ENCODE measurements around the gene GM2A.

The GM2A gene

DNA sequence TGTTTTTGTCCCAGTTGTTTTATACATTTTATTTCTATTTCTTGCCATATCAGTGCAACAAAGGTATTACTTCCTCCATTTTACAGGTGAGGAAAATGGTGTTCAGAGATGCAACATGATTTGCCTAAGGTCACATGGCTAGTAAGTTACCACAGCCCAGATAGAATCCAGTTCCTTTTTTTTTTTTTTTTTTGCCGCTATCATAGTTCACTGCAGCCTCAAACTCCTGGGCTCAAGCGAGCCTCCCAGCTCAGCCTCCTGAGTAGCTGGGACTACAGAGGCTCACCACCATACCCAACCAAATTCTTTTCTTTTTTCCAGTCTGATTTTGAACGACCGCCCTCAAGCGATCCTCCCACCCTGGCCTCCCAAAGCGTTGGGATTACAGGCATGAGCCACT, 28.6 kb upstream of the GM2A start (continued):
- TF ChIP-seq, protein P1, sequence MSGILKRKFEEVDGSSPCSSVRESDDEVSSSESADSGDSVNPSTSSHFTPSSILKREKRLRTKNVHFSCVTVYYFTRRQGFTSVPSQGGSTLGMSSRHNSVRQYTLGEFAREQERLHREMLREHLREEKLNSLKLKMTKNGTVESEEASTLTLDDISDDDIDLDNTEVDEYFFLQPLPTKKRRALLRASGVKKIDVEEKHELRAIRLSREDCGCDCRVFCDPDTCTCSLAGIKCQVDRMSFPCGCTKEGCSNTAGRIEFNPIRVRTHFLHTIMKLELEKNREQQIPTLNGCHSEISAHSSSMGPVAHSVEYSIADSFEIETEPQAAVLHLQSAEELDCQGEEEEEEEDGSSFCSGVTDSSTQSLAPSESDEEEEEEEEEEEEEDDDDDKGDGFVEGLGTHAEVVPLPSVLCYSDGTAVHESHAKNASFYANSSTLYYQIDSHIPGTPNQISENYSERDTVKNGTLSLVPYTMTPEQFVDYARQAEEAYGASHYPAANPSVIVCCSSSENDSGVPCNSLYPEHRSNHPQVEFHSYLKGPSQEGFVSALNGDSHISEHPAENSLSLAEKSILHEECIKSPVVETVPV (CRISPR knock-in tag; IDR thresholded peaks at IDR 0.05), result no peak
- no peak for TF ChIP-seq ZNF70 (CRISPR knock-in tag; IDR thresholded peaks at IDR 0.05)
- no peak for TF ChIP-seq SNAI2 (CRISPR knock-in tag; IDR thresholded peaks at IDR 0.05)
- no peak for TF ChIP-seq ISL1 (CRISPR knock-in tag; IDR thresholded peaks at IDR 0.05)
- no peak for TF ChIP-seq OSR1 (CRISPR knock-in tag; IDR thresholded peaks at IDR 0.05)
- TF ChIP-seq RARB (CRISPR knock-in tag; IDR thresholded peaks at IDR 0.05), result no peak
- no peak for TF ChIP-seq ZNF8 (CRISPR knock-in tag; IDR thresholded peaks at IDR 0.05)
- TF ChIP-seq, protein P2, sequence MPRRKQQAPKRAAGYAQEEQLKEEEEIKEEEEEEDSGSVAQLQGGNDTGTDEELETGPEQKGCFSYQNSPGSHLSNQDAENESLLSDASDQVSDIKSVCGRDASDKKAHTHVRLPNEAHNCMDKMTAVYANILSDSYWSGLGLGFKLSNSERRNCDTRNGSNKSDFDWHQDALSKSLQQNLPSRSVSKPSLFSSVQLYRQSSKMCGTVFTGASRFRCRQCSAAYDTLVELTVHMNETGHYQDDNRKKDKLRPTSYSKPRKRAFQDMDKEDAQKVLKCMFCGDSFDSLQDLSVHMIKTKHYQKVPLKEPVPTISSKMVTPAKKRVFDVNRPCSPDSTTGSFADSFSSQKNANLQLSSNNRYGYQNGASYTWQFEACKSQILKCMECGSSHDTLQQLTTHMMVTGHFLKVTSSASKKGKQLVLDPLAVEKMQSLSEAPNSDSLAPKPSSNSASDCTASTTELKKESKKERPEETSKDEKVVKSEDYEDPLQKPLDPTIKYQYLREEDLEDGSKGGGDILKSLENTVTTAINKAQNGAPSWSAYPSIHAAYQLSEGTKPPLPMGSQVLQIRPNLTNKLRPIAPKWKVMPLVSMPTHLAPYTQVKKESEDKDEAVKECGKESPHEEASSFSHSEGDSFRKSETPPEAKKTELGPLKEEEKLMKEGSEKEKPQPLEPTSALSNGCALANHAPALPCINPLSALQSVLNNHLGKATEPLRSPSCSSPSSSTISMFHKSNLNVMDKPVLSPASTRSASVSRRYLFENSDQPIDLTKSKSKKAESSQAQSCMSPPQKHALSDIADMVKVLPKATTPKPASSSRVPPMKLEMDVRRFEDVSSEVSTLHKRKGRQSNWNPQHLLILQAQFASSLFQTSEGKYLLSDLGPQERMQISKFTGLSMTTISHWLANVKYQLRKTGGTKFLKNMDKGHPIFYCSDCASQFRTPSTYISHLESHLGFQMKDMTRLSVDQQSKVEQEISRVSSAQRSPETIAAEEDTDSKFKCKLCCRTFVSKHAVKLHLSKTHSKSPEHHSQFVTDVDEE (CRISPR knock-in tag; IDR thresholded peaks at IDR 0.05), result no peak

DNA sequence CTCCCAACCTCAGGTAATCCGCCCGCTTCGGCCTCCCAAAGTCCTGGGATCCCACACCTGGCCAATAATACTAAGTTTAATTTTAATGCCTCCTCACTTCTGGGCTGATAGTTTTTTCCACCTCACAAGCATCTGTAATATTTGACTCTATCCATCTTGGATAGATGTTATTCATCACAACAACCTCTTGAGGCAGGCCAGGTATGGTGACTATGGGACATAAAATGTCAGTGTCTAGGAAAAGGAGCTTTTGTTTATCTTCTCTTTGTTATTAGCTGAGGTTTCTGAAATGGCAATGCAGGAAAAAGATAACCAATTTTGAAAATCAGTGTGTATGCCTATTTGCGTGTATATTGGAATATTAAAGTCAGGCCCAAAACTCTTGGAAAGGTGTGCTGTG, 27.9 kb upstream of the GM2A start:
- TF ChIP-seq ZNF565 (CRISPR knock-in tag; conservative IDR thresholded peaks at IDR 0.05; ENCODE audit: low read depth), result no peak
- TF ChIP-seq GLIS3 (CRISPR knock-in tag; IDR thresholded peaks at IDR 0.05), result no peak
- TF ChIP-seq RARB (CRISPR knock-in tag; IDR thresholded peaks at IDR 0.05), result no peak
- TF ChIP-seq BACH2 (CRISPR knock-in tag; IDR thresholded peaks at IDR 0.05; ENCODE audit: borderline replicate concordance), result no peak
- no peak for TF ChIP-seq ISL1 (CRISPR knock-in tag; IDR thresholded peaks at IDR 0.05)
- no peak for TF ChIP-seq ZNF70 (CRISPR knock-in tag; IDR thresholded peaks at IDR 0.05)
- TF ChIP-seq ZFP30 (CRISPR knock-in tag; IDR thresholded peaks at IDR 0.05), result no peak
- ATAC-seq, result no peak

DNA sequence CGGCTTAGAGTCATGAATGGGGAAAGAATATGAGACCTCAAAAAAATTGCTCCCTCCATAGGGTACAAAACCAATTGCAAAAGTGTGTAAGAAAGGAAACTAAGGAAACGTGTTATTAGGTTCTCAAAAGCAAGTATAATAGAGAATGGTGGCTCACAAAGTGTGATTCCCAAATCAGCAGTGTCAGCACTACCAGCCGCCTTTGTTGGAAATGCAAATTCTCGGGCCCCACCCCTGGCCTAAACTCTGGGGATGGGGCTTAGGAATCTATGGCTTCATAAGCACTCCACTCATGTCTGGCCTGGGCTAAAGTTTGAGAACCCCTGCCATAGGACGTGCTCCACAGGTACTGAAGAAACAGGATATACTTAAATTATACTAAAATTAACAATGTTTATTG, 27.5 kb upstream of the GM2A start:
- no peak for ATAC-seq
- TF ChIP-seq, protein P3, sequence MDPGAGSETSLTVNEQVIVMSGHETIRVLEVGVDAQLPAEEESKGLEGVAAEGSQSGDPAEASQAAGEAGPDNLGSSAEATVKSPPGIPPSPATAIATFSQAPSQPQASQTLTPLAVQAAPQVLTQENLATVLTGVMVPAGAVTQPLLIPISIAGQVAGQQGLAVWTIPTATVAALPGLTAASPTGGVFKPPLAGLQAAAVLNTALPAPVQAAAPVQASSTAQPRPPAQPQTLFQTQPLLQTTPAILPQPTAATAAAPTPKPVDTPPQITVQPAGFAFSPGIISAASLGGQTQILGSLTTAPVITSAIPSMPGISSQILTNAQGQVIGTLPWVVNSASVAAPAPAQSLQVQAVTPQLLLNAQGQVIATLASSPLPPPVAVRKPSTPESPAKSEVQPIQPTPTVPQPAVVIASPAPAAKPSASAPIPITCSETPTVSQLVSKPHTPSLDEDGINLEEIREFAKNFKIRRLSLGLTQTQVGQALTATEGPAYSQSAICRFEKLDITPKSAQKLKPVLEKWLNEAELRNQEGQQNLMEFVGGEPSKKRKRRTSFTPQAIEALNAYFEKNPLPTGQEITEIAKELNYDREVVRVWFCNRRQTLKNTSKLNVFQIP (CRISPR knock-in tag; IDR thresholded peaks at IDR 0.05; ENCODE audit: borderline replicate concordance, low read depth), result no peak
- TF ChIP-seq ZNF70 (CRISPR knock-in tag; IDR thresholded peaks at IDR 0.05), result no peak
- no peak for TF ChIP-seq GLIS3 (CRISPR knock-in tag; IDR thresholded peaks at IDR 0.05)
- no peak for TF ChIP-seq ESRRG (CRISPR knock-in tag; IDR thresholded peaks at IDR 0.05)
- no peak for TF ChIP-seq SNAI2 (CRISPR knock-in tag; IDR thresholded peaks at IDR 0.05)
- TF ChIP-seq, protein P4, sequence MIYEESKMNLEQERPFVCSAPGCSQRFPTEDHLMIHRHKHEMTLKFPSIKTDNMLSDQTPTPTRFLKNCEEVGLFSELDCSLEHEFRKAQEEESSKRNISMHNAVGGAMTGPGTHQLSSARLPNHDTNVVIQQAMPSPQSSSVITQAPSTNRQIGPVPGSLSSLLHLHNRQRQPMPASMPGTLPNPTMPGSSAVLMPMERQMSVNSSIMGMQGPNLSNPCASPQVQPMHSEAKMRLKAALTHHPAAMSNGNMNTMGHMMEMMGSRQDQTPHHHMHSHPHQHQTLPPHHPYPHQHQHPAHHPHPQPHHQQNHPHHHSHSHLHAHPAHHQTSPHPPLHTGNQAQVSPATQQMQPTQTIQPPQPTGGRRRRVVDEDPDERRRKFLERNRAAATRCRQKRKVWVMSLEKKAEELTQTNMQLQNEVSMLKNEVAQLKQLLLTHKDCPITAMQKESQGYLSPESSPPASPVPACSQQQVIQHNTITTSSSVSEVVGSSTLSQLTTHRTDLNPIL (CRISPR knock-in tag; IDR thresholded peaks at IDR 0.05; ENCODE audit: low read depth), result no peak
- TF ChIP-seq ISL1 (CRISPR knock-in tag; IDR thresholded peaks at IDR 0.05), result no peak

DNA sequence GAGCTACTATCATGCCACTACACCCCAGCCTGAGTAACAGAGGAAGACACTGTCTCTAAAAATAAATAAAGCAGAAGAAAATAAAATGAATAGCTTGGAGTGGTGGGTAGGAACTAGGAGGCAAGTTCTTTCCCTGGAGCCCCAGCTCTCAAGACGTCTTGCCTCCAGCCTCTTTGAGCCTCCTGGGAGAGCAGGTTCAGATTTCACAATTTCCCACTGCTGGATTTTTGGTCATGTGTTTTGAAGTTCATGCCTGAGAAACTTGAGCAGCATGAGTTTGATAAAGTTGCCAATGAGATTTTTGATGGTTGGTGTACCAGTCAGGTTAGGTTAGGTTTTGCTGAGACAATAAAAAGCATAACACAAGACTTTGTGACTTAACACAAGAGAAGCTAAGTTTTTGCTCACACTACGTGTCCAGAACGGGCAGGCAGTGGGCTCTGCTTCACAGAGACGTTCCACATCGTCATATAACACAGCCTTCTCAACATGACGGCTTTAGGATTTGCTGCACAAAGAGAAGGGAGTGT, 25.0 kb upstream of the GM2A start:
- no peak for TF ChIP-seq ZNF565 (CRISPR knock-in tag; conservative IDR thresholded peaks at IDR 0.05; ENCODE audit: low read depth)
- no peak for TF ChIP-seq BACH2 (CRISPR knock-in tag; IDR thresholded peaks at IDR 0.05; ENCODE audit: borderline replicate concordance)
- TF ChIP-seq, protein P4 (CRISPR knock-in tag; IDR thresholded peaks at IDR 0.05; ENCODE audit: low read depth), result no peak
- TF ChIP-seq GLIS3 (CRISPR knock-in tag; IDR thresholded peaks at IDR 0.05), result no peak
- no peak for TF ChIP-seq TCF4 (CRISPR knock-in tag; IDR thresholded peaks at IDR 0.05; ENCODE audit: borderline replicate concordance)
- no peak for TF ChIP-seq CSDC2 (CRISPR knock-in tag; IDR thresholded peaks at IDR 0.05)
- TF ChIP-seq SNAI2 (CRISPR knock-in tag; IDR thresholded peaks at IDR 0.05), result no peak
- no peak for TF ChIP-seq ZNF70 (CRISPR knock-in tag; IDR thresholded peaks at IDR 0.05)
- TF ChIP-seq TOX (CRISPR knock-in tag; IDR thresholded peaks at IDR 0.05; ENCODE audit: borderline replicate concordance), result no peak
- TF ChIP-seq, protein P5, sequence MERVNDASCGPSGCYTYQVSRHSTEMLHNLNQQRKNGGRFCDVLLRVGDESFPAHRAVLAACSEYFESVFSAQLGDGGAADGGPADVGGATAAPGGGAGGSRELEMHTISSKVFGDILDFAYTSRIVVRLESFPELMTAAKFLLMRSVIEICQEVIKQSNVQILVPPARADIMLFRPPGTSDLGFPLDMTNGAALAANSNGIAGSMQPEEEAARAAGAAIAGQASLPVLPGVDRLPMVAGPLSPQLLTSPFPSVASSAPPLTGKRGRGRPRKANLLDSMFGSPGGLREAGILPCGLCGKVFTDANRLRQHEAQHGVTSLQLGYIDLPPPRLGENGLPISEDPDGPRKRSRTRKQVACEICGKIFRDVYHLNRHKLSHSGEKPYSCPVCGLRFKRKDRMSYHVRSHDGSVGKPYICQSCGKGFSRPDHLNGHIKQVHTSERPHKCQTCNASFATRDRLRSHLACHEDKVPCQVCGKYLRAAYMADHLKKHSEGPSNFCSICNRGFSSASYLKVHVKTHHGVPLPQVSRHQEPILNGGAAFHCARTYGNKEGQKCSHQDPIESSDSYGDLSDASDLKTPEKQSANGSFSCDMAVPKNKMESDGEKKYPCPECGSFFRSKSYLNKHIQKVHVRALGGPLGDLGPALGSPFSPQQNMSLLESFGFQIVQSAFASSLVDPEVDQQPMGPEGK (CRISPR knock-in tag; IDR thresholded peaks at IDR 0.05; ENCODE audit: borderline replicate concordance), result no peak
- ATAC-seq, result no peak
